ENCODE data around the gene PDE4C.

Gene PDE4C

DNA sequence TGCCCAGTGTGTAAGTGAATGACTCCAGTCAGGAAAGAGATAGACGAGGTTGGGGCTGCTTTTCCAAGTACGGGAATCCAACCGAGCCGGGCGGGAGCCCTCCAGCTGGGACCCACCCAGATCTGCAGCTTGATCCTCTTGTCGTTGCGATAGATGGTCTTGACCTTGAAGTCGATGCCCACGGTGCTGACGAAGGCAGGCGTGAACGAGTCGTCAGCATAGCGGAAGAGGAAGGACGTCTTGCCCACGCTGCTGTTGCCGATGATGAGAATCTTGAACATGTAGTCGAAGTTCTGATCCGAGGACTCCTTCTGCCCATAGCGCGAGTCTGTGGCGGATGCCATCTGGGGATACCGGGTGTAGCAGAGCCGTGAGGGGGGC is 23.9 kb downstream of the PDE4C start:
- peak in 5 of 56 donors; percentile 29 to 46 (median 41) for DNase-seq

DNA sequence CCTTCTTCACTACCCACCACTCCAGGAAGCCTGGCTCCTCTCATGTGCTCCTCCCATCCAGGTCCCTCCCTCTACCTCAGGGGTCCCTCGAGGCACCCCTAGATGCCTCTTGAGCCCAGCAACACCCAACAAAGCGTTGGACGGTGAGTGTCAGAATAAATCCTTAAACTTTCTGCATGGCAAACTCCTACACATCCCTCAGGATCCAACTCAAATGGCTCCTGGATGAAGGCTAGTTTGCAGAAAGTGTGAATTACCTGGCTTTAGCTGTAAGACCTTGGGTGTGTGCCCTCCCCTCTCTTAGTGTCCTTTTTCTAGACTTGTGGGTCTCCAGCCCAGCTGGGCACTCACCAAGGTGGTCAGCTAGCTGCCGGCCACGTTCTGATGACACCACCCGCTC is 27.9 kb downstream of the PDE4C start:
- no peak for DNase-seq

DNA sequence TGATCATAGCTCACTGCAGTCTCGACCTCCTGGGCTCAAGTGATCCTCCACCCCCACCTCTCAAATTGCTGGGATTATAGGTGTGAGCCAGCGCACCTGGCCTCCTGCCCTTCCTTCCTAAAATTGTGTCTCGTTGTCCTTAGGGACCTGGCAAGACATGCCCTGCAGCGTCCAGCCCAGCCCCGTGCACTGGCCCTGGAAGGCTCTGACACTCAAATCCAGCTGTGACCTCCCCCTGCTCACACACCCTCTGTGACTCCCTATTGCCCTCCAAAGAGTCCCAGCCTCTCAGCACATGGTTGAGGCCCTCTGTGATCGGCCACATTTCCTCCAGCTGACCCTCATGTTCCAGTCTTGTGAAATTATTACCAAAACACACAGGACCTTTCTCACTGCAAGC is 28.3 kb downstream of the PDE4C start:
- DNase-seq, result no peak

DNA sequence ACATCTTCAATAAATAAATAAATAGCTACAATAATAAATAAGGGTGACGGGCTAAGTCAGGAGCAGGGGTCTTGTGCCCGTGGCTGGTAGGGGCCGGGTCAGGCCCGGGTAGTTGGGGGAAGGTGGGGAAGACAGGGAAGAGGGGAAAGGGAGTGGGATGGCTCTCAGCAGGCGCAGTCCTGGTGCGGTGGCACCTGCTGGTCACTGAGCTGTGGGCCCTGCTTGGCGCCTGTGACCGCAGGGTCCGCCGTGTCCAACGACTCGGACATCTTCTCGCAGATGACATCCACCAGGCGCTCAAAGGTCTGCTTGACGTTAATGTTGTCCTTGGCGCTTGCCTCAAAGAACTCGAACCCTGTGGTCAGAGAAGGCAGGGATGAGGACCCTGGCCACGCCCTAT is 28.9 kb downstream of the PDE4C start:
- no peak for DNase-seq

DNA sequence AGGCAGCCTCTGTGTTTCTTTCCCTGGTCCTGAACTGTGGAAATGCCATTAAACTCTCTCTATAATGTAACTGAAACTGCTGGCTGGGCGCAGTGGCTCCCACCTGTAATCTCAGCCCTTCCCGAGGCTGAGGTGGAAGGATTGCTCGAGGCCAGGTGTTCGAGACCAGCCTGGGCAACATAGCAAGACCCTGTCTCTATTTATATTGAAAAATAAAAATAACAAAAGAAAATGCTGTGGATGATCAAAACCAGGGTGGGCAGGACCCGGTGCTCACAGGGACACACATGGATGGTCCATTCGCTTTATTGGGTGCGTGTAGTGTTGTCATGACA is 29.8 kb downstream of the PDE4C start:
- no peak for DNase-seq

DNA sequence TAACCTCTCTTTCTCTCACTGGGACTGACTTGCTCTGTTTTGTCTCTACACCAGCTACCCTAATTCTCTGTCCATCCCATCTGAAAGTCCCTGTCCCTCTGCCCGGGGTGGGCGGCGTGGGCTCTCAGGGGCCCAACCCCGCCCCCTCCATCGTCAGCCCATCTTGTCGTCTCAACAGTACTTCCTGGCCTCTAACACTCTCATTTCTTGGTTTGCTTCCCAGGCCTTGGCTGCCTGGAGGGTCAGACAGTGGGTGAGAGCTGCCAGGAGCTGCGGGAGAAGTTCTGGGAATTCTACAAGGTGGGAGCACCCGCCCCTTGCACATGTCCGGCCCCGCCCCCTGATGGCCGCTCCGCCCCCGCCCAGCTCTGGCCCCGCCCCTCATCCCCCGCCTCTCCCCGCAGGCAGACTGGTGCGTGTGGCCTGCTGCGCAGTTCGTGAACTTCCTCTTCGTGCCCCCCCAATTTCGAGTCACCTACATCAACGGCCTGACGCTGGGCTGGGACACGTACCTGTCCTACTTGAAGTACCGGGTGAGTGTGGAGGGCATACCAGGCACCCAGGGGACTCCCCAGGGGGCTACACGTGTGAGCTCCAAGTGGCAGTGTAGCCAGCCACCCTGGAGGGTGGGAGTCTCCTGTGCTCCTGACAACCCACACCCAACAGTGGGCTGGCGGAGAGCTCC is 31.5 kb downstream of the PDE4C start:
- peak in 7 of 56 donors; percentile 10 to 34 (median 13) for DNase-seq

DNA sequence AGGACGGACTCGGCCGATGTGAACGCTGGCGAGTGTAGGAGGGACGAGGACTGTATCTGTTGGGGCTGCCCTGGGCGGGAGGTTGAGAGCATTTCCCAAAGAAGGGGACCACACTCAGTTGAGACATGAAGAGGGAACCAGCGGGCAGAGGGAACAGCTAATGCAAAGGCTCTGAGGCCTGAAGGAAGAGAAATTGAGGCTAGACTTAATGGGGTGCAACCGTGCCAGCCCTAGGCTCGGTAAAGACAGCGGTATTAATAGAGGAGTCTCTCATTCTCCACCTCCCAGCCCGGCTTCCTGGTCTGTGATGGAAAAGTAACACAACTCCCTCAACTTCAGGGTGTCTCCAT is 32.1 kb downstream of the PDE4C start:
- DNase-seq, result no peak

DNA sequence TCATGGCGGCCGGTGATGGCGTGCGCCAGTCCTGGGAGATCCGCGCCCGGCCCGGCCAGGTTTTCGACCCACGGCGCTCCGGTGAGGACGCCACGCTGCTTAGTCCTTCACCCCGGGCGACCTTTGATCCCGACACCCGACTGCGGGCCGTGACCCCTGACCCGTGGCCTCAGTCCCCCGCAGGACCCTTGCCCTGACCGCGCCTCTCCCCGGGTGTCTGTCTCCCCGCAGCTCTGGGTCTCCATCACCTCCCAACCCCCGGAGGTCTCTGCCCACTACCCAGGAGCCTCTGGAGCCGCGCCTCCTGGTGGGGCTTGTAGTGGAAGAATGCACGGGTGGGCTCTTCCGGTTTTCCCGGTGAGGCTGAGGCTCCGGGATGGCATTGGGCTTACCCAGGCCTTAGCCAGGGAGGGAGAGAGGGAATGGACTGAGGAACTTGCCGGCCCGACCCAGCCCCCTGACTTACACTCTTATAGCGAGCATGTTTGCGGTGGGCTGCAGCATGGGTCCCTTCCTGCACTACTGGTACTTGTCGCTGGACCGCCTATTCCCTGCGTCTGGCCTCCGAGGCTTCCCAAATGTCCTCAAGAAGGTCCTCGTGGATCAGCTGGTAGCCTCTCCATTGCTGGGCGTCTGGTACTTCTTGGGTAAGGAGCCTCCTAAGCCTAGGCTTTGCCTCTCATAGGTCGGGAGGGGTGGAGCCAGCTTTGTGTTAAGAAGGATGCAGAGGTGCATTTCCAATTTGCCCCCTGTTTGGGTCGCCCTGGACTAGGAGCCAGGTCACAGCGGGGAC is 32.7 kb downstream of the PDE4C start:
- DNase-seq, result peak in 2 of 56 donors; percentile 48 to 68

DNA sequence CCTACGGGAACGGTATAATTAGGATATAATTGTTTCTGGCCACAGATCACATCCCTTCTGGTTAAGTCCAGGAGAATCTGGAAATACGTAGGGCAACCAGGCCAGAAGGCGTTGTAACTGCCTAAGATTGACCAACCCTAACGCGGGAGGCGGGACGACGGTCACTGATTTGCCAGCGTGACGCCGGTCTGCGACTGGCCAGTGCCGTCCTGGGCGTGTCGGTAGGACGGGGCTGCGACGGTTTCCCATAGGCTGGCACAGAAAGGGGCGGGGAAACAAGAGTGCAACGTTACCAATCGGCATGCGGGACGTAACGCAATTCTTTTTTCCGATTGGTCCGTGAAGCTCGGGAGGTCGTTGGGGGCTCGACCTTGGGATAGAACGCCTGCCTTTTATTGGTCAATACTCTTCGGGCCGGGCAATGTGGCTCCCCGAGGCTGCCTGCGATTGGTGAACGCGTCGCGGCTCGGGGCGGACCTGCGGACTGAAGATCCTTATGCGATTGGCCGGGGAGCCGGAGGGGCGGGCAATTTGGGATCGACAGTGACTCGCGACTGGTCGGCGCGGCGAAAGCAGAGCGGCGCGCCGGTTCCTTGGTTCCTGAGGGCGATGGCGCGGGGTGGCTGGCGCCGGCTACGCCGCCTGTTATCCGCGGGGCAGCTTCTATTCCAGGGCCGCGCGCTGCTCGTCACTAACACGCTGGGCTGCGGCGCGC is 33.4 kb downstream of the PDE4C start, which contains the start of gene MPV17L2:
MPV17L2 (plus strand) TSS at position 546 of the 715 bp plus-strand sequence; CDS start at position 610, 64 bp downstream.
- peak; percentile 86 to 100 (median 100) for DNase-seq

DNA sequence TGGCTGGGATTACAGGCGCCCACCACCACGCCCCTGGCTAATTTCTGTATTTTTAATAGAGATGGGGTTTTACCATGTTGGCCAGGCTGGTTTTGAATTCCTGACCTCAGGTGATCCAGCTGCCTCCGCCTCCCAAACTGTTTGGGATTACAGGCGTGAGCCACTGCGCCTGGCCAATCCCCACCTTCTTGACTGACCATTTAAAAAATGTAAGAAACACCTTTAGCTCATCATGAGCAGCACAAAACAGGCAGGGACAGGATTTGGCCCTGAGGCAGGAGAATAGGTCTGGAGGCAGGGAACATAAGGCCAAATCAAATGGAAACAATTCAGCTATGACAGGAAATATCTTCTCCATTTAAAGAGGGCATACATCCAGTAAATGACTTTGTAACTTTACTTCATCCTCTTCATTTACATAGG is 34.6 kb downstream of the PDE4C start:
- peak in 1 of 56 donors; percentile 11 for DNase-seq

DNA sequence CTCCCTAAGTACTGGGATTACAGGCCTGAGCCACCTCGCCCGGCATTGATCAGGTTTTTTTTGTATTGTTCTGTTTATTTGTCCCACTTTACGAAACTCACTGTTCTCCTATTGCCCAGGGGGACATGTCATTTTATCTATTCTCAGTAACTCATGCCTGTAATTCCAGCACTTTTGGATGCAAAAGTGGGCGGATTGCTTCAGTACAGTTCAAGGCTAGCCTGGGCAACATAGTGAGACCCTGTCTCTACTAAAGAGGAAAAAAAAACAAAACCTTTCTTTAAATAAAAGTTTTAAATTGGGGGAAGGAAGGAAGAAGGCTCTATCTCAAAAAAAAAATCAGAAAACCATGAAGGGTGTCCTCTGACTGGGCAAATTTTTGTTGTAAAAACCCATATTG is 36.0 kb downstream of the PDE4C start:
- DNase-seq, result no peak

DNA sequence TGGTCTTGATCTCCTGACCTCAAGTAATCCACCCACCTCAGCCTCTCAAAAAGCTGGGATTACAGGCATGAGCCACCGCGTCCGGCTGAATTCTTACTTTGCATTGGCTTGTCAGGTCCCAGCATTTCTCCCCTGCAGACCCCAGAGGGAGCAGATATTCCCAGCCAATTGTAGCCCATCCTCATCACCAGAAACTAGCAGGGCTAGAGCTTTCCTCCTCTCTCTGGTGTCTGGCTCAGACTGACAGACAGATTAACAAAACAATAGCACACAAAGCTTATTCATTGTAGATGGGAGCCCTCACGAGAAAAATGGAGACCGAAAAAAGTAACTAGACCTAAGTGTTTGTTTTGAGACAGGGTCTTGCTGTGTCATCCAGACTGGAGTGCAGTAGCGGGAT is 40.7 kb downstream of the PDE4C start:
- no peak for DNase-seq

DNA sequence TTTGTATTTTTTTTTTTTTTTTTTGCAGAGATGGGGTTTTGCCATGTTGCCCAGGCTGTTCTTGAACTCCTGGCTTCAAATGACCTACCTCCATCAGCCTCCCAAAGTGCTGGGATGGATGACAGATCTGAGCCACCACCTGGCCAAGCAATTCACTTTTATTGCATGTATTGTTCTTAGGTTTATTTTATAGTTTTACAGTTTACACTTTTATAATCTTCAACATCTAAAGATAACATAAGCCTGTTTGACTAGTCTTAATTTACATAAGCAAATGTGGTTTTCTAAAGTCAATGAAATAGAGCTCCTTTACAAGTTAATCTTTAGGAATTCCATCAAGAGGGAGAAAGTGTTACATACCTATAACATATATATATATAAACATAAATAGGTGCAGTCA is 42.7 kb downstream of the PDE4C start:
- DNase-seq, result no peak

DNA sequence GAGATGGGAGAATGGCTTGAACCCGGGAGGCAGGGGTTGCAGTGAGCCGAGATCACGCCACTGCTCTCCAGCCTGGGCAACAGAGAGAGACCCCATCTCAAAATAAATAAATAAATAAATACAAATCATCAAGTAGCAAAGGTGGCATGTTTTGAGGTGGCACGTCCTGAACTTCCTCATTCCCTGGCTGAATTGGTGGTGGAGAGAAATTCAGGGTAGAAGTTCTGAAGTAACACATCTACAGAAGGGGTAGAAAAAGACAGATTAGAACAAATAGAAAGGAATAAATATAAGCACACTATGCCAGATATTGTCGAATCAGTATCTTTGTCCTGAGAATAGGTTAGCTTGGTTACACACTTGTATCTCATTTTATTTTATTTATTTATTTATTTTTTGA is 46.3 kb downstream of the PDE4C start:
- no peak for DNase-seq

DNA sequence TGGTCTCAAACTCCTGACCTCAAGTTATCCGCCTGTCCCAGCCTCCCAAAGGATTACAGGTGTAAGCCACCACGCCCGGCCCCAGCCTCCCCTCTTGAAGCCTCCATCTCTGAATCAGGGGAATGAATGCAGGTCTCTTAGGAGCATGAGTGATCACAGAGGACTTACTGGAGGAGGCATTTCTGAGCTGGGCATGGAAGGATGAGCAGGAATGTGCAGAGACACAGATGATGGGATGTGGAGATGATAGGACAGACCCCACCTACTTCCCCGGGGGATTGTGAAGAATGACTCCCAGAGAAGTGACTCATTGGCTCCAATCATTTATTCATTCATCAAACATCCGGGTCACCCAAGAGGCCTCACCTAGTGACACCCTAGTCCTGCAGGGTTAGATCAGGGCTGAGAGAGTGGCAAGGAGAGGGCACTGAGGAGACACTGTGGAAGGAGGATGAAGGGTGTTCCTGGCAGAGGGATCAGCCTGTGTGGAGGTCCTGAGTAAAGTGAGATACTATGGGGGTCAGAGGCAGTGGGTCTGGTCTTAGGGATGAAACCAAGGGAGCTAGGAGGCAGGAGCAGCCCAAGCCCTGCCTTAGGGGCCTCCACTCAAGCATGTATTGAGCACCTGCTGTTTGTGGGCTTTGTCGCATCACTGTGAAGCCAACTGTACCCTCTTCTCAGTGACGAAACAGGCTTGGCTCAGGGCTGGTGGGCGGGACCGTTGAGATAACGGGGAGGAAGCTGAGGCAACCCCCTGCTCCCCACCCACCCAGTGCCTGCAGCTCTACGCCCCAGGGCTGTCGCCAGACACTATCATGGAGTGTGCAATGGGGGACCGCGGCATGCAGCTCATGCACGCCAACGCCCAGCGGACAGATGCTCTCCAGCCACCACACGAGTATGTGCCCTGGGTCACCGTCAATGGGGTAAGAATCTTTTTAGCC is 49.6 kb downstream of the PDE4C start:
- DNase-seq, result no peak

DNA sequence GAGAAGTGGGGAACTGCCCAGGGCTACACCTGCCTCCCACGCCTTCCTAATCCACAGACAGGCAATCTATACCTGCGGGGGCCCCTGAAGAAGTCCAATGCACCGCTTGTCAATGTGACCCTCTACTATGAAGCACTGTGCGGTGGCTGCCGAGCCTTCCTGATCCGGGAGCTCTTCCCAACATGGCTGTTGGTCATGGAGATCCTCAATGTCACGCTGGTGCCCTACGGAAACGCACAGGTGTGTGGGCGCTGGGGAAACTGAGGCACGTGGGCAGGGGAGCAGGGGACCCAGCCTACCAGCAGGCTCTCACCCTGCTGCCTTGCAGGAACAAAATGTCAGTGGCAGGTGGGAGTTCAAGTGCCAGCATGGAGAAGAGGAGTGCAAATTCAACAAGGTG is 51.3 kb downstream of the PDE4C start:
- no peak for DNase-seq
